Stimulated activated CD4-positive, alpha-beta T cell treated with anti-CD3 and anti-CD28 coated beads, TNF-alpha, amount 100 ng/mL, for 1 hour (primary cell): ENCODE measurements around the gene DPT.
"Not testable (repeated sequence)": the region's sequence is repeated elsewhere in the genome, so short reads cannot be mapped to it uniquely, and the experiment has no call there.

Experiments used
- DNase-seq, 3 donors: peaks; one replicate each; pipeline ENCODE4 v3.0.0-alpha.2; 2020; ENCODE audit warnings: low read depth in 3 of 3, low spot score in 1 of 3

DPT gene

DNA sequence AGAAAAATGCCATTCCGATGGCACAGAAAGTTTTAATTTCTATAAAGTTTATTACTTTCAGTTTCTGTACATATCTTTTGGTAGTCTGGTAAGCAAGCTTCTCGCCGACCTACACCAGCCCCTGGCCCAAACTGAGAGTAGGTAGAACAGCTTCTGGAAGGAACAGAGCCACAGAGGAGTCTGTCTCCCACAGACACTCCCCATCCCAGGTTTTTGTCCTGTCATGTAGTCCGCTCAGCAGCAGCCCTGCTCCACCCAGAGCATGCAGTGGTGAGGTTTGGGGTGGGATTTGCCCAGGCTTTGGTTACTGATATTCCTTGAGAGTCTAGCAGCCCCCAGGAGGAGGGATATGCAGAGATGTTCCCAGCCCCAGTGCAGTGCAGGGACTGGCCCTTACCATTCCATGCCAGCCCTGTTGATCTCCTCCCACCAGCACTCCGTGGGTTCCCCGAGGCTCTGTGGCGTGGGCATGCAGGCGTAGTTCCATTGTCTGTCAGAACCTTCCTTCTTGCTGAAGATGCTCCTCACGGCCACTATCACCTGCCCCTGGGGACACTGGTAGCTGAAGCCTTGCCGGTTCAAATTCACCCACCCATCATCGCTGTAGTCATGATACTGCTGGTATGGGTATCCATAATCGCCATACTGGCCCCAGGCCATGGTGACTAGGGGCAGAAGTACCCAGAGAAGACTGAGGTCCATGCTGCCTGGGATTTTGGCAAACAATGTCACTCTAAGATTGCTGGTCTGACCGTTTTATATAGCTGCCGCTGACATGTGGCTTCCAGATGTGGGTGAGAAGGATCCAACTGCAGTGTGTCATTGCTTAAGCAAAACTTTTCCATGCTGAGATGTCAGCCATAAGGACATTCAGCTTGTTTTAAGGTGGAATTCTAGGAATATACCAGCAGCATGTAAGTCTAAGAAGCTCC lies at the start of gene DPT:
Gene DPT, minus strand, starts transcription at position 734 of the 932 bp plus-strand sequence. Its CDS starts 32 bp downstream, at position 702.
- no peak for DNase-seq

GRCh38 chr1:168775366-168775765 lies 46.4 kb upstream of the DPT start:
- no peak for DNase-seq

GRCh38 chr1:168774241-168774640 lies 45.2 kb upstream of the DPT start:
- DNase-seq: no peak

- no peak for DNase-seq
Observed at GRCh38 chr1:168772428-168773060, 43.5 kb upstream of the DPT start.

DNA sequence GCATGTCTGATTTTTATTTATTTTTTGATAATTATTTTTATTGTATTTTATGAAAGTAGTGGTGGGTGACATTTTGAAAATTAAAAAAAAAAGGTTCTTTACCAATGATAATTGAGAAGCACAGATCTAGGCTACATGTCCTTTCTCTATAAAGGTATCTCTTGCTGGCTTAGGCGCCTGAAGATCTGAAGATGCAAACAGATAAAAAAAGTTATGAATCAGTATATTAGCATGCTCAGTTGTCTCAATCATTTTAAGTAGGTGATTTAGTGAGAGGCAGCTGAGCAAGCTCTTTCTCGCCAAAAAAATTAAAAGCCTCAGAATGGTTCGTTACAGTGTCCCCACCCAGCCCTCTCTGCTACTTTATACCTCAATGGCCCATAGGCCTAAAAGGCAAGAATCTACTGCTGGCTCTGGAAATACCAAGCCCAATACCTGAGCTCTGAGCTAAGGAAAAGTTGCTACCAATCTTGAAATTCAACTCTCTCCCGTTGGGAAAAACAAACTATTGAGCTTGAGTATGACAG lies 42.2 kb upstream of the DPT start:
- no peak for DNase-seq

DNA sequence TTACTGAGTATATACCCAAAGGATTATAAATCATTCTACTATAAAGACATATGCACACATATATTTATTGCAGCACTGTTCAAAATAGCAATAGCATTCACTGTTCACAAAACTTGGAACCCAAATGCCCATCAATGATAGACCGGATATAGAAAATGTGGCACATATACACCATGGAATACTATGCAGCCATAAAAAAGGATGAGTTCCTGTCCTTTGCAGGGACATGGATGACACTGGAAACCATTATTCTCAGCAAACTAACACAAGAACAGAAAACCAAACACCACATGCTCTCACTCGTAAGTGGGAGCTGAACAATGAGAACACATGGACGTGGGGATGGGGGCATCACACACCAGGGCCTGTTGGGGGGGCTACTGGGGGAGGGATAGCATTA lies 40.9 kb upstream of the DPT start:
- DNase-seq: not testable (repeated sequence)

GRCh38 chr1:168767894-168768584 lies 39.0 kb upstream of the DPT start:
- no peak for DNase-seq

GRCh38 chr1:168766568-168766967 lies 37.6 kb upstream of the DPT start:
- DNase-seq: no peak

DNA sequence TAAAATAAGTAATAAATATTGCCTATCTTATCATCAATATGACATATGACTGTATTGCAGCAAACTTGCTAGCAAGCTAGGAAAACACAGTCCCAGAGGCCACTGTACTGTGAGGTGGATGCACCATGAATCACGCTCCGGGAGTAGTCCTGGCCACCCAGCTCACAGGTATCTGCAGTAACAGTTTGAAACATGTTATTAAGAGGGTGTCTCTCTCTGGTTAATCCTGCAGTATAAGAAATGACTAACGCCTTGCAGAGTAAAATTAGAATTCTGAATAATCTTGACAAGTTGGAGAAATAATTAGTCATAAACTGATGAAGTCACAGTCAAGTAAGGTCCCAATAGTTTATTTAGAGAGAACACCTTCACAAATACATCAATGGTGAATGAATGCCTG lies 34.0 kb upstream of the DPT start:
- no peak for DNase-seq

DNA sequence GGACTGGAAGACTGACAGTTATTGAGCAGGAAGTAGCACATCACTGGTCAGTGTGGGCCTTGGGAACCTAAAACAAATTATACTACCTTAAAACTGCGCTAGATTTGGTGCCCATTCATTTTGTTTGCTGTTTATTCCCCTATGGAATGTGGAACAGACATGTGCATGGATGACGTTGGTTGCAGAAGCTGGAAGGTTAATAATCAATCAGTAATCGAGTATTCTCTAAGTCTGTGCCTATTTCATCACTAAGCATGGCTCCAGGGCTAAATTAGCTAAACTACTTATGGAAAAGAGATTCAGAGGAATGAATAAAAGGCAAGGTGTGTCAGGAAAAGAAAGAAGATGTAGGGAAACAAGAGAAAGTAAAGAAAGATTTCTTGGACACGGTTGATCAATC lies 33.5 kb upstream of the DPT start:
- DNase-seq: no peak

GRCh38 chr1:168760781-168761180 lies 31.8 kb upstream of the DPT start:
- no peak for DNase-seq

GRCh38 chr1:168760241-168760640 lies 31.2 kb upstream of the DPT start:
- no peak for DNase-seq

DNA sequence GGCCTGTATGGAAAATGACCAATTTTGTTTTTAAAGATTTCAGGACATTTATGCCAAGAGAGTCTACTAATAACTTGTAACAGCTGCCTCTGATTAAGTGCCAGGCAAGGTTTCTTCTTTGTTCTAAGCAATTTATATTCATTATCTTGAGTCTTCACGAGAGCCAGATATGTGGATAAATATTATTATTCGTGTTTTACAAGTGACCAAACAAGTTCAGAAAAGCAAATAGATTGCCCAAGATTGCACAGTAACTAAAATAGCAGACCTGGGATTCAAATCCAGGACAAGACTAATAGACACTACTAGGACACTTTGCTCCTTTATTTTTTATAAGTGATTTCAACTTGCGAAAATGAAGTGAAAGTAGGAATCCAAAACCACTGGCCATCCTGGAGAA lies 30.1 kb upstream of the DPT start:
- DNase-seq: no peak

DNA sequence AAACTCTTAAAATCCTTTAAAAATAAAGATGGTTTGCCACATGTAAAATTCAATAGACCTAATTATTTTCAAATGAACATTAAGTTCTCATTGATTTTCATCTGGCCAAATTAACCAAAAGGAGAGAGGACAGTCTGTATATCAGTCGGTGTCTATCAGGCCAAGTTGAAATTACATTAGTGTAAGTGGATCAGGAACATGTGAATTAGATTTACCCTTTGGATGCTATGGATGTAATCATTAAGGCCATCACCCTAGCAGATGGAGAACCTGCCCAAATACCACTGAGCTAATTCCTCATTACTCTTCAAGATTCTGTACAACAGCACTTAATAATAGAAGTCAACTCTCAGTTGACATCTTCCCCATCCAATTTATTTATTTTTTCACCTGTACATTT lies 29.5 kb upstream of the DPT start:
- DNase-seq: no peak

GRCh38 chr1:168755800-168756418 lies 26.9 kb upstream of the DPT start:
- no peak for DNase-seq

GRCh38 chr1:168752171-168752832 lies 23.3 kb upstream of the DPT start:
- DNase-seq: no peak

DNA sequence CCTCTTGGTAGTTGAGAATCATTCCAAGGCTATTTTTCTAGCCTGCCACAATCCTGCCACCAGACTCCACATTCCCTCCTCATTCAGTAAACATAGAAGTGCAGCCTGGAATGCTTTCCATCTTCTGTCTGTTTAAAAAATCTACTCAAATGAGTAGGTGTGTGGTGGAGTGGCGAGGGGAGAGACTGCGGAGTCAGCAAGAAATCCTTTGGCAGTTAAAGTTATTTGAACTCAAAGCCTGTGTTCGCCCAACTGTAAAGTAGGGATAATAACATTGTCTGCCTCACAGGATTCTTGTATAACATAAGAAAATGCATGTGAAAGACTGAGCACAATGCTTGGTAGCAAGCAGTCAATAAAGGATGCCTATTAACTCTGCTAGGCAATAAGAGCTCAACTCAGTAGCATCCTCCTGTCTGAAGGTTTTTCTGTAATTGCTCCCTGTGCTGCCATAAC lies 22.2 kb upstream of the DPT start:
- no peak for DNase-seq

- DNase-seq: no peak
Observed at GRCh38 chr1:168742994-168743650, 14.1 kb upstream of the DPT start.

- DNase-seq: no peak
Observed at GRCh38 chr1:168742386-168742785, 13.4 kb upstream of the DPT start.

DNA sequence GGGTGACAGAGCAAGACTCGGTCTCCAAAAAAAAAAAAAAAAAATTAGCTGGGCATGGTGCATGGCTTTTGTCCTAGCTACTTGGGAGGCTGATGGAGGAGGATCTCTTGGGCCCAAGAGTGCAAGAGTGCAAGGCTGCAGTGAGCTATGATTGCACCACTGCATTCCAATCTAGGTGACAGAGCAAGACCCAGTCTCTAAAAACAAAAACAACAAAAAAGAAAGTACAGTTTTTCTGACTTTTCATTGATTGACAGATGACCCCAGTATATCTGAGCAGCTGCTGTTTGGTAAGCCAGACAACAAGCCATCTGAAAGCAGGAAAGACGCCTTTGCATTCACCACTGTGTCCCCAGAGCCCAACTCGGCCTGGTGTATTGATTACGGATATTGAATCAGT lies 10.9 kb upstream of the DPT start:
- no peak for DNase-seq
